C4-2B (cell line): ENCODE results near the gene RNF144B.

Experiments used
- H3K27ac ChIP-seq: fragments of 450-650 bp; 2 replicates; pipeline ENCODE4 v1.5.1; 2017
- ZFX ChIP-seq: fragments of 450-650 bp; IDR thresholded peaks from 2 replicates; pipeline ENCODE4 v1.6.1; 2017
- TF ChIP-seq, protein P1 (sequence below): fragments of 450-650 bp; conservative IDR thresholded peaks from 2 replicates; pipeline ENCODE4 v1.5.1; 2017; ENCODE audit warnings: mild to moderate bottlenecking

Gene RNF144B

DNA sequence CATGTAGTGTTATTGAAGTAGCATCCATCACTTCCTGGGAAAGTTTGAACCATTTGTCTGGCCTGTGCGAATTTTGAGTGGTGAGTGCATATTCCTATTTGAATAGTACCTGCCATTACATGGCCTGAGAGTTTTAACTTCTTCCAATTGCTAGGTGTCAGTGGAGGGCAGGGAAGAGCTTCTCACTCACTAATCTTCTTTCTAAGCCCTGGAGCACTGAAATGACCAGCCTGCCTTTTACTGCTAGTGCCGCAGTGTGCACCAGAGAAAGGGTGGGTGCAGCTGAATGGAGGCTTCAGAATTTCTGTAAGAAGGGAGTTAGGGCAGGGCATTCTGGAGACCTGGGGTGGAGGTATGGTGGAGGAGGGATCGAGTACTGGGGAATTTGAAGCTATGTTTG is 45.5 kb downstream of the RNF144B start:
- no peak for TF ChIP-seq ZFX
- TF ChIP-seq, protein P1, sequence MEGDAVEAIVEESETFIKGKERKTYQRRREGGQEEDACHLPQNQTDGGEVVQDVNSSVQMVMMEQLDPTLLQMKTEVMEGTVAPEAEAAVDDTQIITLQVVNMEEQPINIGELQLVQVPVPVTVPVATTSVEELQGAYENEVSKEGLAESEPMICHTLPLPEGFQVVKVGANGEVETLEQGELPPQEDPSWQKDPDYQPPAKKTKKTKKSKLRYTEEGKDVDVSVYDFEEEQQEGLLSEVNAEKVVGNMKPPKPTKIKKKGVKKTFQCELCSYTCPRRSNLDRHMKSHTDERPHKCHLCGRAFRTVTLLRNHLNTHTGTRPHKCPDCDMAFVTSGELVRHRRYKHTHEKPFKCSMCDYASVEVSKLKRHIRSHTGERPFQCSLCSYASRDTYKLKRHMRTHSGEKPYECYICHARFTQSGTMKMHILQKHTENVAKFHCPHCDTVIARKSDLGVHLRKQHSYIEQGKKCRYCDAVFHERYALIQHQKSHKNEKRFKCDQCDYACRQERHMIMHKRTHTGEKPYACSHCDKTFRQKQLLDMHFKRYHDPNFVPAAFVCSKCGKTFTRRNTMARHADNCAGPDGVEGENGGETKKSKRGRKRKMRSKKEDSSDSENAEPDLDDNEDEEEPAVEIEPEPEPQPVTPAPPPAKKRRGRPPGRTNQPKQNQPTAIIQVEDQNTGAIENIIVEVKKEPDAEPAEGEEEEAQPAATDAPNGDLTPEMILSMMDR = no peak

DNA sequence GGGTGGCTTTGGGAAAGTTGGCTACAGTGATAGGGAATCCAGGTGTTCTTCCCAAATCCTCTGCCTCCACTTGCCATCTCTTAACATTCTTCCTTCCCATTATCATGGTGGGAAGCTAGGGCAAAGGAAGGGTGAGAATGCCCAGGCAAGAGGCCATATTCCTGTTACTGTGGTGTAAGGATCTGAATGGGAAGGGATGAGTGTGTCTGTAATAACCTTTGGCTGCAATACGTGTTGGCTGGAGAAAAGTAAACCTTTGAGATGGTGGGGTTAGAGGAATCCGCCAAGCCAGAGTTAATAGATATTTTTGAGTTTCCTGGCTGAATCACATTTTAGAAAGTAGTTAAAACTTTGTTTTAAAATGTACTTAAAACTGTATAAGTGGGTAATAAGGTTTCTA is 45.9 kb downstream of the RNF144B start:
- H3K27ac ChIP-seq = no peak overlapping the region
- no peak for TF ChIP-seq ZFX
- TF ChIP-seq, protein P1 = no peak

More for the DNA sequence above, 45.5 kb downstream of the RNF144B start:
- H3K27ac ChIP-seq = no peak overlapping the region

DNA sequence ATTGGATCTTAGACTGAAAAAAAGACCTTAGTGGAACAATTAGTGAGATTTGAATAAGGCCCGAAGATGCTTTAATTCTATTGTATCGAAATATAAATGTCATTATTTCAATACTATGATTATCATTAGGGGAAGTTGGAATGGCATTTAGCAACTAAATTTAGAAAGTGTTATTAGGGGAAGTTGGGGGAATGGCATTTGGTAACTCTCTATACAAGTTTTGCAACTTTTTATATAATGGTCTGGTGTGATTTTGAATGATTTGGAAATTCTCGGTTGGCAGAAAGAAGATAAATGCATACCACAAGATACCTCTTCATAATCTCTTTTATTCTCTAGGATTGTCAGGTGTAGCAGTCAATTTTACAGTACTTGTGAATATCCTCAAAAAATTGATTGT is 49.2 kb downstream of the RNF144B start:
- TF ChIP-seq, protein P1 = no peak
- TF ChIP-seq ZFX = no peak

DNA sequence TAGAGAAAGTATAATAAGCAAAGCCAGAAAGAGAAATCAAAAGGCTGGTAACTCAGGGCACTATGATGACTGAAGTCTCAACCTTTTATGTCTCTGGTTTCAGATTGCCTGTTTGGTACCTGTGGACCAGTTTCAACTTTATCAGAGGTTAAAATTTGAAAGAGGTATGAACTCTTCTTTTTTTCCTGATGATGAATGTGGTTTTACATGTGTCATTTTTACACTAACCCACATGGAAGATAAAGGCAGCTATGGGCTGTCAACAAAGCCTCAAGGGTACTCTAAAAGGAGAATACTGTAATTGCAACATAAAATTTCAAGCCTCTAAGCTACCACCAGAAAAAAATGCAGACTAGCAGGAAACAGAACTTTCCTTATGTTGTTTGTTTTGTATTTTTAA is 52.4 kb downstream of the RNF144B start:
- TF ChIP-seq, protein P1 = no peak
- no peak overlapping the region for H3K27ac ChIP-seq

More for the DNA sequence above, 49.2 kb downstream of the RNF144B start:
- no peak overlapping the region for H3K27ac ChIP-seq

DNA sequence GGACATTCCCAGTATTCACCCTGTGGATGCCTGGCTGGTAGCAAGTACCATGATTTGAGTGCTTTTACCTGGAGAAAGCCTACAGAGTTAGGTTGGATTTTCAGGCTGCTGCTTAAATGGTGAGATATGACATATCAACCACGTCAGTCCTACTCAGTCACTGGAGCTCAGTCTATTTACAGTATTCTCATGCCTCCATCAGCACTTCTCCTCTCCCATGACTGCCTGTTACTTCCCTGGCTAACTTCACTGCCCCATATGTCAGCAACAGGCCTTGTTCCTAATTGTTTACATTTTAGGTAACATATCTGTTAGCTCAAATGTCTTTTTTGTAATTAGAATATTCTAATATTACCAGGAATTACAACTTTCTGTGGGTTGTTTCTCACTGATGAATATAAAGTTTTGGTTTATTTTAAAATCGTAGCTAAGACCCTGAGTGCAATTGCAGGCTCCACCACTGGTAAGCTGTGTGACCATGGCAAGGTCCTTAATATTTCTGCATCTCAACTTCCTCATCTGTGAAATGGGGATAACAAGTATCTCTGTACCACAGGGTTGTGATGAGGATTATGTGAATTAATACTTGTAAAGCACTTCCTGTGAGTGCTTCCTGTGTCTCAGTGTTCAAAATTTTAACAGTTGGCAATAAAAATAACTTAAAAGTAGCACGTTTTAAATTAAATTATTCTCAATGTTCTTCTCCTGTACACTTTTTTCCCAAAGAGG is 54.3 kb downstream of the RNF144B start:
- TF ChIP-seq, protein P1 = no peak
- no peak for TF ChIP-seq ZFX
- H3K27ac ChIP-seq = no peak overlapping the region; the same call in 1 of the 2 replicates

DNA sequence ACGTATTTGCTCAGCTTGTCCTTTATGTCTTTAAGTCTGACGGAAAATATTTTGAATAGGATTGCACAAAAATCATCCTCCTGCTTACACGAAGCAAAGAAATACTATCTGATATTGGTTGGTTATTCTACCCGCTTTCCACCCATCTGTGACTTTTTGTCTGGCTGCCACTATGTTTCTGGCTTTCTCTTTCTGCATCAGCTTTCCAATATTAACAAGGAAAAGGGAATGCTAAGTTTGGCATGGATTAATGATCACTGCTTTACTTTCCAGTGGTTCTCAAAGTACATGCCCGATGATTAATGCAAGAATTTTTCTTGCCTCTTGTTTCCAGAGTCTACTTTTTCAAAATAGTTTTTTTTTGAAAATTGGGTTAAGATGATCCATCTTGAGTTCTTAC is 57.0 kb downstream of the RNF144B start:
- H3K27ac ChIP-seq = no peak overlapping the region
- TF ChIP-seq, protein P1 = no peak
- no peak for TF ChIP-seq ZFX

DNA sequence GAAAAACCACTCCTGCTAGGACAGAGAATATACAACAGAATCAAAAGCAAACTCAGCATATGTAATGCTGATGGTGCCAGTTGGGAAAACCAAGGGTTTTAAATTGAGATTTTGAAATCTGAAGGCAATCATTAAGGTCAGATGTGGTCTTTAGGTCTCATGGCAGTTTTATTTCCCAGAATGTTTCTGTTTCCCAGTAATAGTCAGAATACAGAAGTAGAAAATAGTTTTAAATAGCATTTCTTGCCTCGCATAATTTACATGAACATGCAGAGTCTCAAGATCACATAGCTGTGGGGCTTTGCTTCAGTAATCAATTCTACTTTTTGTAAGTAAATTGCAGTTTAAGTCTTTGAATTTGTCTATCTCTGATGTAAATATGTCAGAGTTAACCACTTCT is 58.1 kb downstream of the RNF144B start:
- no peak for TF ChIP-seq ZFX
- TF ChIP-seq, protein P1 = no peak
- no peak overlapping the region for H3K27ac ChIP-seq
